ENCODE data around the gene HDAC8.

DNA sequence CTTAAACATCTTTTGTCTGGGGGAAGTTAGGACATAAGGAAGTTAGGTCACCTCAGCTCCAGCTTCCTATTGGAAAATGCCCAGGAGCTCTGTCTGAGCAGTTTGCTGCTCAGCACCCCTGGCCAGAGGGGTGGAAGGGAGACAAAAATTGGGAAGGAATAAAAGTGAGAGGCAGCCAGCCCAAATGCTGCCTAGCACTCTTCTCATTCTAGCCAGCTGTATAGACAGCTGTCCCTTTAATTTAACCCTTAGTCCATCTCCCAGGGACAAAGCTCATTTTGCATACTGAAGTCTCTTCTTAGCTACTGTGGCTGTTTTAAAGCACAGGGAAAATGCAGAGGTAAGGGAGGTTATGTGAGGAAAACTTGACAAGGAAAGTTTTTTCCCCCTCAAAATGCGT, 177.4 kb downstream of the HDAC8 start:
- TF ChIP-seq EZH2 (IDR thresholded peaks at IDR 0.05; ENCODE audit: borderline replicate concordance, insufficient read depth, low read depth, low read length, poor library complexity, severe bottlenecking): no peak
- TF ChIP-seq, protein P1, sequence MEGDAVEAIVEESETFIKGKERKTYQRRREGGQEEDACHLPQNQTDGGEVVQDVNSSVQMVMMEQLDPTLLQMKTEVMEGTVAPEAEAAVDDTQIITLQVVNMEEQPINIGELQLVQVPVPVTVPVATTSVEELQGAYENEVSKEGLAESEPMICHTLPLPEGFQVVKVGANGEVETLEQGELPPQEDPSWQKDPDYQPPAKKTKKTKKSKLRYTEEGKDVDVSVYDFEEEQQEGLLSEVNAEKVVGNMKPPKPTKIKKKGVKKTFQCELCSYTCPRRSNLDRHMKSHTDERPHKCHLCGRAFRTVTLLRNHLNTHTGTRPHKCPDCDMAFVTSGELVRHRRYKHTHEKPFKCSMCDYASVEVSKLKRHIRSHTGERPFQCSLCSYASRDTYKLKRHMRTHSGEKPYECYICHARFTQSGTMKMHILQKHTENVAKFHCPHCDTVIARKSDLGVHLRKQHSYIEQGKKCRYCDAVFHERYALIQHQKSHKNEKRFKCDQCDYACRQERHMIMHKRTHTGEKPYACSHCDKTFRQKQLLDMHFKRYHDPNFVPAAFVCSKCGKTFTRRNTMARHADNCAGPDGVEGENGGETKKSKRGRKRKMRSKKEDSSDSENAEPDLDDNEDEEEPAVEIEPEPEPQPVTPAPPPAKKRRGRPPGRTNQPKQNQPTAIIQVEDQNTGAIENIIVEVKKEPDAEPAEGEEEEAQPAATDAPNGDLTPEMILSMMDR (IDR thresholded peaks at IDR 0.05): no peak

Data from B cell (primary cell).